Measurements from ENCODE around the gene IDH3G. TPM values are rescaled to one million over a fixed set of nuclear protein-coding genes. Genes with fewer than 3 reads are reported as not detected.
A peak's percentile ranks its signal among the peaks of the same experiment; 100 is the strongest.

IDH3G gene
- 10 to 100 TPM; 76.1 to 93.6 TPM for total RNA-seq
- long read RNA-seq, partial matches to known transcripts, result 13 of 182 reads
- long read RNA-seq, other reads (novel, unspliced or antisense), result 169 of 182 reads

DNA sequence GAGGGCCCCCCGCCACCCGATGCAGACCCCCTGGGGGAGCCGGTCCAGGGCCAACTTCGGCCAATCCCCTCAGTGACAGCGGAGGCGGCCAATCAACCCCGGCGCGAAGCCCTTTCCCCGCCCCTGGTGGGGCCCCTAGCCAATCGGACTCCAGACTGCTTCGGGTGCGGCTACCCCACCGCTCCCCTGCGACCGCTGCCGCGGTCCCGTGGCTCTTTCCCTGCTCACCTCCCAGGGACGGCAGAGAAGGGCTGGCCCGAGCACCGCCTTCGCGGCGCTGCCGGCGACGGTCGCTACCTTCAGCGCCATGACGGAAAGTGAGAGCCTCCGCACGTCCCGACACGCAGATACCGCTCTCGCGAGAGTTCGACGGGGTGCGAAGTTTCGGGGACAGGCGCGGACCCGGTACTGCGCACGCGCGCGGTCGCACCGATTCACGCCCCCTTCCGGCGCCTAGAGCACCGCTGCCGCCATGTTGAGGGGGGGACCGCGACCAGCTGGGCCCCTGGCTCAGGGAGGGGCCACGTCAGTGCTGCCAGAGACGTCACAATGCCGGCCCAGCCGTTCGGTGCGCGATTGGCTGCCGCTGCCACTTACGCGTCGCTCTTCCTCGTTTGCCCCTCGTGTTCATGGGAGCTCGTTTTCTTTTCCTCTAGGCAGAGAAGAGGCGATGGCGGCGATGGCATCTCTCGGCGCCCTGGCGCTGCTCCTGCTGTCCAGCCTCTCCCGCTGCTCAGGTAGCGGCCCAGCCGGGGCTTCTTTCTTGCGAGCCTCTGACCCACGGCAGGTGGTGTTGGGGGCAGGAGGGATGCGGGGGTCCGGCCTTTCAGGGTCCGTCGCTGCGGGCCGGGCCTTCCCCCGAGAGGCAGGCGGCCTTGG lies at the start of gene IDH3G, which contains the start of gene SSR4:
TSS of gene IDH3G (minus strand) at position 358 of the 879 bp plus-strand sequence. CDS start at position 309, 49 bp downstream.
TSS of gene SSR4 (plus strand) at position 651 of the 879 bp plus-strand sequence. CDS start at position 671, 20 bp downstream.
- DNase-seq (peak; percentile 93), ATAC-seq (peak; percentile 93)
- intact Hi-C loops (cut with DNase I, micrococcal nuclease), result no loop called here

DNA sequence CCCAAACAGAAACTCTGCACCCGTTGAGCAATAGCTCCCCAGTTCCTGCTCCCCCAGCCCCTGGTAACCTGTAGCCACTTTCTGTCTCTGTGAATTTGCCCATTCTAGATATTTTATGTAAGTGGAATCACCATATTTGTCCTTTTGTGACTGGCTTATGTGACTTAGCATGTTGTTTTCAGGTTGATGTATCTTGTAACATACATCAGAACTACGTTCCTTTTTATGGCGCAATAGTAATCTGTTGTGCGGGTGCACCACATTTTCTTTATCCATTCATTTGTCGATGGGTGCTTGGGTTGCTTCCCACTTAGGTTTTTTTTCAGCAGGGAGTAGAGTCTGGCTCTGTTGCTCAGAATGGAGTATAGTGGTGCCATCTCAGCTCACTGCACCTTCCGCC lies 42.7 kb upstream of the IDH3G start:
- ATAC-seq (no peak), DNase-seq (no peak)
- intact Hi-C loops (cut with DNase I, micrococcal nuclease), result no loop called here

DNA sequence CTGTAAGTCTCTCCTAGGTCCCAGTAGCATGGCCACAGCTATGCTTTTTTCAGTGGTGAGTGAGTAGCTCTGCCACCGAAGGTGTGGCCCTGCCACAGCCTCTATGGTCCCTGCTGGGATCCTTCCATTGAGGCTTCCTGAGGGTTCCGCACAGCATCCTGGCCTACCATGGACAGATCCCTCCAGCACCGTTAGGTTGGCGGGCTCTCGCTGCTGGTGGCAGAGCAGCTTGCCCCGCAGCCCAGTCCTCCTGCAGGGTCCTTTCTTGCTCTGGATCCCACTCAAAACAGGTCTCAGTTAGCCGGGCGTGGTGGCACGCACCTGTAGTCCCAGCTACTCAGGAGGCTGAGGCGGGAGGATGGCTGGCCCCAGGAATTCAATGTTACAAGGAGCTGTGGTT lies 38.6 kb upstream of the IDH3G start:
- ATAC-seq (no peak), DNase-seq (no peak)
- intact Hi-C loops (cut with DNase I, micrococcal nuclease), result no loop called here

DNA sequence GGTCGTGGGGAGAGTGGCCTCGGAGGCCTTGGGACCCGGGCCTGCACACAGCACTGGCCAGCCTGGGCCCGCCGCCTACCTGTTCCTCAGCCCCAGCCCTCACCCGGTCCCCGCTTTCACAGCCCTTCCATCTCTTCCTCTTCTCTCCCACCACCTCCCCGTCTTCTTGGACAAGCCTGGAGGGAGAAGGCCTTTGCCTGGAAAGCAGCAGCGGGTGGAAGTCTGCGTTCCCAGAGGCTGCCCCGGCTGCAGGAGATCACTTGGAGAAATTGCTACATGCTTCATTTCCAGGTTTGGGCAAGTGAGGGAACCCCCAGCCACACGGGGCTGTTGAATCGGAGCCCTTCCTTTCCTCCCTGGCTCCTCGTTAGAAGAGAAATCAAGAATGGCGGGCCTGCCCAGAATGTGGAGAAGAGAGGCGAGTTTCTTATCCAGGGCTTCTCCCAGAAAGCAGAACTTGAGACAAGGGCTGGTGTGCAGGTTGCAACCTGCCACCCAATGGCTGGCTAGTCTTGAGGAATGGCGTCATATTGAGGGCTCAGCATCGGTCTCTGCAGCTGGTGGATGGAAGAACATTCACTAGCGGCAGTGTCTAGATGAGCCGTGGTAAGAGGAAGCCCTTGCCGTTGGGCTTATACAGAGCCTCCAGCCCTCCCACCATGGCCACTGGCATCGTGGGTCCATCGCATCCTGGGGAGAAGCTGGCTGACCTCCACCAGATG lies 37.4 kb upstream of the IDH3G start:
- intact Hi-C loops (cut with DNase I, micrococcal nuclease), result no loop called here
- ATAC-seq (no peak), DNase-seq (no peak)

DNA sequence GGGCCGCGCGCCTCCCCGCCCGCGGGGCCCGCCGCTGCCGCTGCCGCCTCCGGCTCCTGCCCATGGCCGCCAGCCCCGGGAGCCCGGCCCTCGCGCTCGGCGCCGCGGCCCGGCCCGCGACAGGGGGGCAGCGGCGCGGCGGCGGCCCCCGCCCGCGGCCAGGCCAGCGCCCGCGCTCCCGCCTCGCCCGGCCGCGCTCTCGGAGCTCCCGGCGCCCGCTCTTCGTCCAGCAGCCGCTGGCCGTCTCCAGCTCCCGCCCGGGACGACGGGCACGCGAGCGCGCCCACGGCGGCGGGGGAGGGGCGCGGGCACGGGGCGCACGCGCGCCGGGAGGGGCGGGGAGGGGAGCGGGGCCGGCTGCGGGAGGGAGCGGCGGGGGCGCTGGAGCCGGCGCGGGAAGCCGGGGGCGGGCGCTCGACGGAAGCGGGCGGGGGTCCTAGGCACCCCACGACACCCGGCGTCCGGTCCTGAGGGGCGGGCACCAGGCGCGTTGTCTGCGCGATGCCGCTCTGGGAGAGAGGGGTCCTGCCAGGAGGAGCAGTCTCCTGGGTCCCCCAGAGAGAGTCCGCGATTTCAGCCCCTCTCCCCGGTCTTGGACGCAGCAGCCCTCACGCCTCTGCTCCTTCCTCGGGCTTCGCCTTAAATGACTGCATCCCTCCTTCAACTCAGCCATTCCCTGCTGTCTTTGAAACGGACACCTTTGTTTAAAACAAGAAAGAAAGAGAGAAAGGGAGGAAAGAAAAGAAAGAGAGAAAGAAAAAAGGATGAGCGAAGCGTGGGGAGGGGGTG lies 36.7 kb upstream of the IDH3G start:
- intact Hi-C loops (cut with DNase I, micrococcal nuclease), result no loop called here
- no peak for ATAC-seq
- DNase-seq, result no peak

DNA sequence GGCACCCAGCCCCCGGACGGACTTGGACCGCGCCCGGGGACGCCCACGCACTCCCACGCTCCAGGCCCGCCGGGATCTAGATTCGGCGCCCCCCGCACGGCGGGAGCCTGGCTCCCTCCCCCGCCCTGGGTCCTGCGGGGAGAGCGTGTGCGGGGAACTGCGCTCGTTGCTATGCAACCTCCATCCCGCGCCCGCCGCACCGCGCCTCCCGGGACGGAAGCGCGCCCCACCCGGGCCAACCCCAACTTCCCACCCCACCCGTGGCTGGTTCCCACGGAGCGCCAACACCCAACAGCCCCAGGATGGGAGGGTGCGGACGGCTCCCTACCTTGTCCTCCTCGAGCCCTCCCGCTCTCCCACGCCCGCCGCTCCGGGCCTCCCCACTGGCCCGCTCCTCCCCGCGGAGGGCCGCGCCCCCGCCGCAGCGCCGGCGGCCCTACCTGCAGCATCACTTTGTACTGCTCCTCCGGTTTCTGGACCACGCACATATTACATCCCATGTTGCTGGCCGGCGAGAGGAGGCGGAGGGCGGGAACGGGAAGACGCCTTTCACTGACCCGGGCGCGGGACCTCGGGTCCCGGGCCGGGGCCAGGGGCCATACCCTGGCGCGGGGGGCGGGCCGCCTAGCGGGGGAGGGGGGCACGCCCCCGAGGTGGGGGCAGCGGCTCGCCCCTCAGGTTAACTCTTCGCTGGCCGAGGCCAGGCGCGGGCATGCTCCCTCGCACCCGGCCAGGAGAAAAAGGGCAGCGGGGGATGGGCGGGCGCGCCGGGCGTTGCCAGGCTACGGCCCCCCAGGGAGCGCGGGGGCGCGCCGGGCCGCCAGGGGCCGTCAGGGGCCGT lies 35.8 kb upstream of the IDH3G start, which contains the start of gene PDZD4:
TSS of gene PDZD4 (minus strand) at position 746 of the 841 bp plus-strand sequence. CDS start at position 500, 246 bp downstream.
- ATAC-seq (no peak), DNase-seq (no peak)
- intact Hi-C loops (cut with DNase I, micrococcal nuclease), result no loop called here

DNA sequence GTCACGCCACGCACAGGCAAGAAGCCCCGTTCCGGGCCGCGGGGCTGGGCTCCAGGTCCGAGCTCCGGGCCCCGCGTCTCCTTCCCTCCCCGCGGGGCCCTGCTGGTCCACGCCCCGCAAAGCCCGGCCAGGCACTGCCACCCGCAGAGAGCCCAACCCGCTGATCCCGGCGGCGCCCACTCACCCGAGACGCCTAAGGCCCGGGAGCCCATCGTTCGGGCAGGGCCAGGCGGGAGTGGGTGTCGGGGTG lies 35.3 kb upstream of the IDH3G start:
- intact Hi-C loops (cut with DNase I, micrococcal nuclease), result no loop called here
- ATAC-seq (no peak), DNase-seq (no peak)

DNA sequence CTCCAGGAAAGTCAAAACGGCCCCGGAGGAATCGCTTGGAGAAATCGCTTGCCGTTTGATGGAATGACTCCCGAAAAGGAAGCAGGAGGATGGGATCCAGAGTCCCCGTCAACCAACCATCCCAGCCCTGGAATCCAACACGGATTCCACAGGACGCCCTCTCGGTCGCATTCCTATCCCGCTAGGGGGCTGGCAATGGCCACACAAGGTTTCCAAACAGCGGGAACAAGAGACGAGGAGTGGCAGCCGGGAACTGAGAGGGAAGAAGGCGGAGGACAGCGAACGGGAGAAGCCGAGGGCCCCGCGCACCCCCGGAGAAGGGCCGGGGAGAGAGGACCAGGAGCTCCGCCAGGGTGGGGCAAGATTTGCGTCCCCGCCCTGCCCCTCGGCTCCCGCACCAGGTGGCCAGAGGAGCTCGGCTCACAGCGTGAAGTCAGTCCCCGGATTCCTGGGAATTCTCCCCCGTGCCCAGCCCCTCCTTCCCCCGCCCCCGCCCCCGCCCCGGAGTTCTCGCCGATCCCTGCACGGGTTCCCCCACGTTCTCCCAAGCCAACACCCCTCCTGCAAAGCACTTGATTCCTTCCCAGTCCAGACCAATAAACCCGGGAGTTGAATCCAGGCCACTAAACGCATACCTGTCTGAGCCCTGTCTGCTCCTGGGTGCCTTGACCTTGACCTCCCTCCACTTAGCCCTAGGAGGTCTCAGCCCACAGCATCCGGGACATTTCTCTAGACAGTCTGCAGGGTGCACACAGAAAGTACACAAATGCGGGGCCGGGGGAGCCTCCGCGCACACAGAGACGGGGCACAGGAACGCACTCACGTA lies 34.8 kb upstream of the IDH3G start:
- DNase-seq, result no peak
- intact Hi-C loops (cut with DNase I, micrococcal nuclease), result no loop called here
- ATAC-seq, result no peak

DNA sequence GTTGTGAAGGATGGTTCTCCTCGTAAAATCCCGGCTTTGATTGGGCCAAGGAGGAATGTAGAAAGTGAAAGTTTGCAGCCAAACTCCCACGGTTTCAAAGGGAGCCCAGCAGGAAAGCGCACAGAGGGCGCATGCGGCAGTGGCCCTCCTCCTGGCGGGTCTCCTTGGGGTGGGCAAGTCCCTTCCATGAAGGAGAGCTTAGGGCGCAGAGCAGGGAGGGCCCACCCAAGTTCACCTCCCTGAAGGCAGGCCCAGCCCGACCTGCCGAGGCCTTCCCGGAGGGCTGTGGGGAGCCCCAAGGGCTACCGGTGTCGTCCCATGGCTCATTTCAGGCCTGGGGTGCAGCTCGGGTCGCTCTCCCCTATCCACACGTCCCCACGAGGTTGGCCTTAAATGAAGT lies 34.1 kb upstream of the IDH3G start:
- ATAC-seq, result no peak
- intact Hi-C loops (cut with DNase I, micrococcal nuclease), result no loop called here
- DNase-seq, result no peak

DNA sequence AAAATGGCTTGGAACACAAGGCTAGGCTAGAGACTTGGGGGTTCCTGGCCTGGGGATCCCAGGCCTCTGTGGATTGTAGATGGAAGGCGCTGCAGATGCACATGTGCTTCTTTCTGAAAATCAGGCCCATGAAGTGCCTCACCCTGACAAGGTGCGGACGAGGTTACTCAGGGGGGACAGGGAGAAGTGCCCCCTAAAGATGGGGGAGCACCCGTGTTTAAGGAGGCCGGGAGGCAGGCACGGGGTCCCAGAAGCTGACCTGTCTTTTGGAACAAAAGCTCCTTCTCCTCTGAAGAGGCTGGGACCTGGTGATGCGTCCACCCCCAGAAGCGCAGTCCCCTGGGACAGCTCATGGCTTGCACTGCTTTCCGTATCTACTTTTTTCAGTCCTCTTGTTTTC lies 33.7 kb upstream of the IDH3G start:
- DNase-seq, result no peak
- intact Hi-C loops (cut with DNase I, micrococcal nuclease), result no loop called here
- no peak for ATAC-seq

DNA sequence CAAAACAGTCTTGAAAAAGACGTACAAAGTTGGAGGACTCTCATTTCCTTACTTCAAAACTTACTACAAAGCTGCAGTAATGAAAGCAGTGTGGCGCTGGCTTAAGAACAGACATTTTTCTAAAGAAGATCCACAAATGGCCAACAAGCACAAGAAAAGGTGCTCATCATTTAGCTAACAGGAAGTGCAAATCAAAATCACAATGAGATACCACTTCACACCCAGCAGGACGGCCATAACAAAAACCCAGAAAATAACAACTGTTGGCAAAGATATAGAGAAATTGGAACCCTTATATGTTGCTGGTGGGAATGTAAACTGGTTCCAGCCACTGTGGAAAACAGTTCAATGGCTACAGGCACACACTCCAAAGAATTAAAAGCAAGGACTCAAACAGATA lies 32.8 kb upstream of the IDH3G start:
- ATAC-seq, result no peak
- intact Hi-C loops (cut with DNase I, micrococcal nuclease), result no loop called here

DNA sequence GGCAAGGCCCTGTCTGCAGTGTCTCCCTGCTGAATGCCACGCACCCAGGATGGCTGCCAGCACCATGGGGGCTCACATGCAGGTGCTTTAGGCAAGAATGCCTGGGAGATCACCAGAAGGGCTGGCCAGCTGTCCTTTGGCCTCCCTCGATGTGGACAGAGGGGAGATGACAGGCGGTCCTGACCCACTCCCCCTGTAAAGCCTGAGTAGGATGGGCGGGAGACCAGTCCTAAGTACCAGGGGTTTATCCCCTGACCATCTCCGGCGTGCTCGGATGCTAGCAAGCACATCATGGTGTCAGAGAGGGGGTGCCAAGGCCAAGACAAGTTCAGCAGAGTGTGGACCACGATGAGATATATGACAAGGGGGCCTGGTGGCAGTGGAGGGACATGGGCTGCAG lies 30.9 kb upstream of the IDH3G start:
- DNase-seq (no peak), ATAC-seq (no peak)
- intact Hi-C loops (cut with DNase I, micrococcal nuclease), result no loop called here

More for the DNA sequence above, 32.8 kb upstream of the IDH3G start:
- no peak for DNase-seq

DNA sequence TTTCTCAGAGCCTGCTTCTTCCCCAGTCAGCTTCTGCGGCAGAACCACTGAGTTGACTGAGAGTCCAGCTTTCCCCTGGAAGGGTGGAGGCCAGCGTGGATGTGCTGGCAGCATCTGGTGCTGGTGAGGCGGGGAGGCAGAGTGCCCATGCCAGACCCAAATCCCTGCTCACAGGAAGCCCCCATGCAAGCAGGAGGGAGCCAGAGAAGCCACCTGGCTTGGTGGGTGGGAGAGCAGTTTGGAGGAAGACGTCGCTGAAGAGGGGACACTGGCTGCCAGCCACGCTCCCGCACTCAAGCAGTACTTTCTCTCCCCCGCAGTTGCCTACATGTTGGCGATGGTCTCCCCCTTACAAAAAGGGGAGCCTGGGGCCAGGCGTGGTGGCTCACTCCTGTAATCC lies 30.2 kb upstream of the IDH3G start:
- no peak for DNase-seq
- no peak for ATAC-seq
- intact Hi-C loops (cut with DNase I, micrococcal nuclease), result no loop called here

DNA sequence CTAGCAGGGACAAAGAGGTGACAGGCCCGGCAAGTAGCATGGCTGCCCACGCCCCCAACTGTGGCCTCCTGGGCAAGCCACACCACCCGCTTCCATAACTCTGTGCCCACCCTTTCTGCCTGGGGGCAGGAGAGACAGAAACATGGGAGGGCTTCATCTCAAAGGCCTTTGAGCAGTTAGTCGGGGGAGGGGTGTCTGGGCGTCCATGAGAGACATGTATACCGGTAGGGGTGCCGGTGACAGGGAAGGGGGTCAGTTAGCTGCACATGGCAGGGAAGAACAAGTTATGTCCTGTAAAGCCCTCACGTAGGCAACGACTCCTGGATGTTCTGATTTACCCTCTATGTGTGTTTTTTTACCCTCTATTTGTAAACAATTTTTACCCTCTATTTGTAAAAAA lies 26.9 kb upstream of the IDH3G start:
- DNase-seq, result no peak
- intact Hi-C loops (cut with DNase I, micrococcal nuclease), result no loop called here
- ATAC-seq, result no peak

DNA sequence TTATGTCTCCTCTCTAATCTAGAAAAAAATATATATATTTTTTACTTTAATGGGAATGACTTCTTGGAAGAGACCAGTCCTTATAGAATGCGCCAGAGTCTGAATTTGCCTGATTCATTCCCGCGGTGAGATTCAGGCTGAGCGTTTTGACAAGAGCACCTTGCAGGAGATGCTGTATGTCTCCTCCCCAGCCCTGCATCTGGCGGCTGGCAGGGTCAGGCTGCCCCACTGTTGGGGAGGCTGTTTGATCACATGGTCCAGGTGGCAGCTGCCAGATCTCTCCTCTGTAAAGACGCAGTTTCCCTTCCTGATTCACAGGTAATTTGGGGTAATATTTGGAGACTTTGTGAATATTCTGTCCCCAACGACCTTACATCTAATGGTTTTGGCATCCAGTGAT lies 26.4 kb upstream of the IDH3G start:
- intact Hi-C loops (cut with DNase I, micrococcal nuclease), result no loop called here
- ATAC-seq, result no peak
- no peak for DNase-seq

DNA sequence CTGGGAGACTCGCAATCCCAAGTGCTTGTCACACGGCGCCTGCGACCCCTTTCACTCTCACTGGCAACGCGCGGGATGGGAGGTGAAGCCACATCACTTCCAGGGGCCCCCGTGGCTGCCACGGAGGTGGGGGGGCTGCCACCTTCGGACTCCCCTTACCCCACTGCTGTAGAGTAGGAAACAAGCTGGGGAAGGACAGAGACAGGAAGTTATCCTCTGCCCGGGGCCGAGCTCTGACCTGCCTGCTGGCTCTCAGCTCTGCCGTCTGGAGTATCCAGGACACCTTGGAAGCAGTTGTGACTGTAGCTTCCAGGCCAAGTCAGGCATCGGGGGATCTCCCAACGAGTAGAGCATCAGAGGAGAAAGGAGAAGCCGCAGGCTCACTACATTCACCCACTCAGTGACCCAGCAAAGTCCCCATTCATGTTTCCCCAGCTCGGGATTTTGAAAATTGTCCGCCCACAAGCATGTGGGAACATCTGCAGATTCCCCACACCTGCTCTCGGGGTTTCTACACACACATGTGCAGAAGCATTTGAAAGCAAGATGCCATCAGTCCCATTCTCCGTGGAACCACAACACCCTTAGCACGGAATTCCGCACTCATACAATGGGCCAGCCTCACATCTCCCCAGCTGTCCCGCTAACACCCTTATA lies 25.3 kb upstream of the IDH3G start:
- ATAC-seq (no peak), DNase-seq (no peak)
- intact Hi-C loops (cut with DNase I, micrococcal nuclease), result no loop called here
